HepG2 (cell line): Measurements from ENCODE around the gene CAPN9.
"Not testable (repeated sequence)": the region's sequence is repeated elsewhere in the genome, so short reads cannot be mapped to it uniquely, and the experiment has no call there.

Source experiments
- CEBPG ChIP-seq: IDR thresholded peaks from 2 replicates; pipeline ENCODE4 v1.6.1; 2016
- CREM ChIP-seq, 2 experiments: sonication (generic) in 1 of 2; formaldehyde crosslinking in 1 of 2; IDR thresholded peaks; 2 replicates each; pipeline versions ENCODE4 v1.4.0 to v1.6.1; 2016 to 2020; ENCODE audit warnings: antibody characterized with exemption in 1 of 2, mild to moderate bottlenecking in 1 of 2, missing genetic modification reagents in 1 of 2
- HCFC1 ChIP-seq: fragments of 150-350 bp; IDR thresholded peaks from 2 replicates; pipeline ENCODE4 v1.6.1; 2014; ENCODE audit warnings: low read depth, low read length
- MYNN ChIP-seq: sonication (generic); formaldehyde crosslinking; IDR thresholded peaks from 2 replicates; pipeline ENCODE4 v1.4.0; 2020; ENCODE audit warnings: mild to moderate bottlenecking, low read depth, missing genetic modification reagents
- NFE2L2 ChIP-seq: fragments of 150-350 bp; IDR thresholded peaks from 2 replicates; pipeline ENCODE4 v1.6.1; 2014; ENCODE audit warnings: low read length
- NFYB ChIP-seq: sonication (generic); formaldehyde crosslinking; IDR thresholded peaks from 2 replicates; pipeline ENCODE4 v1.4.0; 2020; ENCODE audit warnings: missing genetic modification reagents
- PBX3 ChIP-seq: sonication (generic); formaldehyde crosslinking; IDR thresholded peaks from 2 replicates; pipeline ENCODE4 v1.8.1; 2023; ENCODE audit warnings: missing genetic modification reagents, inconsistent platforms, borderline replicate concordance
- POLR2A ChIP-seq, 2 experiments: IDR thresholded peaks; 2 replicates each; pipeline ENCODE4 v1.6.1; 2011; ENCODE audit warnings: low read depth in 2 of 2, low read length in 2 of 2, mild to moderate bottlenecking in 1 of 2, moderate library complexity in 1 of 2; ENCODE audit not compliant: insufficient read depth in 1 of 2
- POLR2AphosphoS2 ChIP-seq: IDR thresholded peaks from 2 replicates; pipeline ENCODE4 v1.6.1; 2011; ENCODE audit warnings: low read depth, low read length, improper control_type of control experiment
- SP4 ChIP-seq: sonication (generic); formaldehyde crosslinking; IDR thresholded peaks from 2 replicates; pipeline ENCODE4 v1.8.1; 2023; ENCODE audit warnings: mild to moderate bottlenecking, missing genetic modification reagents
- SUZ12 ChIP-seq: fragments of 150-350 bp; IDR thresholded peaks from 2 replicates; pipeline ENCODE4 v1.6.1; 2014; ENCODE audit warnings: low read depth, low read length
- ZBTB49 ChIP-seq: sonication (generic); formaldehyde crosslinking; IDR thresholded peaks from 2 replicates; pipeline ENCODE4 v1.4.0; 2020; ENCODE audit warnings: missing genetic modification reagents, borderline replicate concordance
- ZSCAN31 ChIP-seq: sonication (generic); formaldehyde crosslinking; IDR thresholded peaks from 2 replicates; pipeline ENCODE4 v1.5.0; 2020; ENCODE audit warnings: low read depth, mild to moderate bottlenecking, missing genetic modification reagents

DNA sequence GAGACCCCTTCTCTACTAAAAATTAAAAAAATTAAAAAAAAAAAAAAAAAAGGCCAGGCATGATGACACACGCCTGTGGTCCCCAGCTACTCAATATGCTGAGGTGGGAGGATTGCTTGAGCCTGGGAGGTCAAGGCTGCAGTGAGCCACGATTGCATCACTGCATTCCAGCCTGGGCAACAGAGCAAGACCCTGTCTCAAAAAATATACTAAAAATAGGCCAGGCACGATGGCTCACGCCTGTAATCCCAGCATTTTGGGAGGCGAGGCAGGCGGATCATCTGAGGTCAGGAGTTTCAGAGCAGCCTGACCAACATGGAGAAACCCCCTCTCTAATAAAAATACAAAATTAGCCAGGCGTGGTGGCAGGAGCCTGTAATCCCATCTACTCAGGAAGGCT is 98.0 kb downstream of the CAPN9 start:
- TF ChIP-seq PBX3 (CRISPR knock-in tag); POLR2A (IDR thresholded peaks at IDR 0.05; ENCODE audit: insufficient read depth in 1 of 2, low read depth in 2 of 2, low read length in 2 of 2); NFYB; ZSCAN31; POLR2AphosphoS2; SUZ12; MYNN; SP4 (CRISPR knock-in tag); NFE2L2; HCFC1; ZBTB49; CREM (IDR thresholded peaks at IDR 0.05); CREM (CRISPR knock-in tag; IDR thresholded peaks at IDR 0.05): not testable (repeated sequence)
- TF ChIP-seq CEBPG (CRISPR knock-in tag): 0 out of 2 replicates have a peak, but pooled peaks have one; percentile 25
